ENCODE data around the gene EWSR1. TPM values are rescaled to one million over a fixed set of nuclear protein-coding genes. Genes with fewer than 3 reads are reported as not detected.

Gene EWSR1
- polyA plus RNA-seq, 1 donor from 2014 or later = 277 TPM

DNA sequence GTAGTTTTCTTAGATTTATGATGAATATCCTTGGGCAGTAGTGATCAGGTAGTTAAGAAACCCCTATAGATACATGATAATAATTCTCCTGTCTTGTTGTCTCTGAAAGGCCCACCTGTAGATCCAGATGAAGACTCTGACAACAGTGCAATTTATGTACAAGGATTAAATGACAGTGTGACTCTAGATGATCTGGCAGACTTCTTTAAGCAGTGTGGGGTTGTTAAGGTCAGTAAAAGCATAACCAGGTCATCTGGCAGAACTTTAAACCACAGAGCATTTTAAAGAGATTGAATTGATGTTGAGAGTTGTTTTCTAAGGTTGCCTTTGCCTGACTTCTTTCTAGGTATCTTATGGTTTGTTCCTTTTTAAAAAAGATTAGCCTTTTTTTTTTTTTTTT lies 24.3 kb downstream of the EWSR1 start:
- Histone ChIP-seq H3K36me3 (ENCODE audit: insufficient read depth, low read length) (peaks cover 30% of the 10 kb centered on the region), H3K4me3 (ENCODE audit: low read length) (no peak overlapping the region), H3K9me2 (ENCODE audit: insufficient read depth, low read length) (no peaks in the 10 kb centered on the region), H3K27me3 (ENCODE audit: insufficient read depth, low read depth, low read length) (no peaks in the 10 kb centered on the region), H3K79me2 (replicated peaks; ENCODE audit: insufficient read depth, low read length) (peaks cover 8% of the 10 kb centered on the region), H3K9me3 (ENCODE audit: low read length) (no peaks in the 10 kb centered on the region), H3K9ac (ENCODE audit: low read length) (no peak overlapping the region), H4K20me1 (ENCODE audit: insufficient read depth) (peaks cover 5% of the 10 kb centered on the region), H2AFZ (ENCODE audit: low read depth, low read length) (no peak overlapping the region), H3K27ac (ENCODE audit: low read length) (no peak overlapping the region), H3K4me2 (ENCODE audit: low read length) (no peak overlapping the region), H3F3A (ENCODE audit: insufficient read depth, low read length, poor library complexity, severe bottlenecking) (no peaks in the 10 kb centered on the region)
- TF ChIP-seq EP300 (conservative IDR thresholded peaks at IDR 0.05; ENCODE audit: poor library complexity, severe bottlenecking) (no peak), RAD21 (conservative IDR thresholded peaks at IDR 0.05) (no peak), SMC3 (conservative IDR thresholded peaks at IDR 0.05; ENCODE audit: poor library complexity) (no peak), TAF1 (IDR thresholded peaks at IDR 0.05; ENCODE audit: low read depth) (no peak), POLR2AphosphoS5 (IDR thresholded peaks at IDR 0.05) (no peak), EZH2 (IDR thresholded peaks at IDR 0.05; ENCODE audit: borderline replicate concordance, insufficient read depth, low read length, poor library complexity, severe bottlenecking) (no peak)
- TF ChIP-seq, protein P1, sequence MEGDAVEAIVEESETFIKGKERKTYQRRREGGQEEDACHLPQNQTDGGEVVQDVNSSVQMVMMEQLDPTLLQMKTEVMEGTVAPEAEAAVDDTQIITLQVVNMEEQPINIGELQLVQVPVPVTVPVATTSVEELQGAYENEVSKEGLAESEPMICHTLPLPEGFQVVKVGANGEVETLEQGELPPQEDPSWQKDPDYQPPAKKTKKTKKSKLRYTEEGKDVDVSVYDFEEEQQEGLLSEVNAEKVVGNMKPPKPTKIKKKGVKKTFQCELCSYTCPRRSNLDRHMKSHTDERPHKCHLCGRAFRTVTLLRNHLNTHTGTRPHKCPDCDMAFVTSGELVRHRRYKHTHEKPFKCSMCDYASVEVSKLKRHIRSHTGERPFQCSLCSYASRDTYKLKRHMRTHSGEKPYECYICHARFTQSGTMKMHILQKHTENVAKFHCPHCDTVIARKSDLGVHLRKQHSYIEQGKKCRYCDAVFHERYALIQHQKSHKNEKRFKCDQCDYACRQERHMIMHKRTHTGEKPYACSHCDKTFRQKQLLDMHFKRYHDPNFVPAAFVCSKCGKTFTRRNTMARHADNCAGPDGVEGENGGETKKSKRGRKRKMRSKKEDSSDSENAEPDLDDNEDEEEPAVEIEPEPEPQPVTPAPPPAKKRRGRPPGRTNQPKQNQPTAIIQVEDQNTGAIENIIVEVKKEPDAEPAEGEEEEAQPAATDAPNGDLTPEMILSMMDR (IDR thresholded peaks at IDR 0.05; ENCODE audit: poor library complexity, severe bottlenecking) = no peak

DNA sequence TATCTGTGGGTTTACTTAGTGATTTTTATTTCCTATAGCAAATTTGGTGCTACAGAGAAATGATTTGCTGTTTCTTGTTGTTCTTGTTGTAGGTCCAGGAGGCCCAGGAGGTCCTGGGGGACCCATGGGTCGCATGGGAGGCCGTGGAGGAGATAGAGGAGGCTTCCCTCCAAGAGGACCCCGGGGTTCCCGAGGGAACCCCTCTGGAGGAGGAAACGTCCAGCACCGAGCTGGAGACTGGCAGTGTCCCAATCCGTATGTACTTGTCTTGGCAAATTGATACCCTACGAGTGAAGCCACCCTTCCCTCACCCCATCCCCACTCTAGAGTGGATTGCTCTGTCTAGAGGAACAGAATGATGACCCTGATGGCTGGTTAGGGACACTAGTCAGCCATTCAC lies 30.6 kb downstream of the EWSR1 start:
- Histone ChIP-seq H3K9ac (ENCODE audit: low read length) (no peak overlapping the region), H3K36me3 (ENCODE audit: insufficient read depth, low read length) (peaks cover 20% of the 10 kb centered on the region), H3K9me3 (ENCODE audit: low read length) (no peaks in the 10 kb centered on the region), H3K27me3 (ENCODE audit: insufficient read depth, low read depth, low read length) (no peaks in the 10 kb centered on the region), H2AFZ (ENCODE audit: low read depth, low read length) (no peak overlapping the region), H3K27ac (ENCODE audit: low read length) (no peak overlapping the region), H3F3A (ENCODE audit: insufficient read depth, low read length, poor library complexity, severe bottlenecking) (no peaks in the 10 kb centered on the region), H3K4me3 (ENCODE audit: low read length) (no peak overlapping the region), H3K9me2 (ENCODE audit: insufficient read depth, low read length) (no peaks in the 10 kb centered on the region), H3K4me2 (ENCODE audit: low read length) (no peak overlapping the region), H4K20me1 (ENCODE audit: insufficient read depth) (no peaks in the 10 kb centered on the region), H3K79me2 (replicated peaks; ENCODE audit: insufficient read depth, low read length) (no peaks in the 10 kb centered on the region)
- TF ChIP-seq, protein P2, sequence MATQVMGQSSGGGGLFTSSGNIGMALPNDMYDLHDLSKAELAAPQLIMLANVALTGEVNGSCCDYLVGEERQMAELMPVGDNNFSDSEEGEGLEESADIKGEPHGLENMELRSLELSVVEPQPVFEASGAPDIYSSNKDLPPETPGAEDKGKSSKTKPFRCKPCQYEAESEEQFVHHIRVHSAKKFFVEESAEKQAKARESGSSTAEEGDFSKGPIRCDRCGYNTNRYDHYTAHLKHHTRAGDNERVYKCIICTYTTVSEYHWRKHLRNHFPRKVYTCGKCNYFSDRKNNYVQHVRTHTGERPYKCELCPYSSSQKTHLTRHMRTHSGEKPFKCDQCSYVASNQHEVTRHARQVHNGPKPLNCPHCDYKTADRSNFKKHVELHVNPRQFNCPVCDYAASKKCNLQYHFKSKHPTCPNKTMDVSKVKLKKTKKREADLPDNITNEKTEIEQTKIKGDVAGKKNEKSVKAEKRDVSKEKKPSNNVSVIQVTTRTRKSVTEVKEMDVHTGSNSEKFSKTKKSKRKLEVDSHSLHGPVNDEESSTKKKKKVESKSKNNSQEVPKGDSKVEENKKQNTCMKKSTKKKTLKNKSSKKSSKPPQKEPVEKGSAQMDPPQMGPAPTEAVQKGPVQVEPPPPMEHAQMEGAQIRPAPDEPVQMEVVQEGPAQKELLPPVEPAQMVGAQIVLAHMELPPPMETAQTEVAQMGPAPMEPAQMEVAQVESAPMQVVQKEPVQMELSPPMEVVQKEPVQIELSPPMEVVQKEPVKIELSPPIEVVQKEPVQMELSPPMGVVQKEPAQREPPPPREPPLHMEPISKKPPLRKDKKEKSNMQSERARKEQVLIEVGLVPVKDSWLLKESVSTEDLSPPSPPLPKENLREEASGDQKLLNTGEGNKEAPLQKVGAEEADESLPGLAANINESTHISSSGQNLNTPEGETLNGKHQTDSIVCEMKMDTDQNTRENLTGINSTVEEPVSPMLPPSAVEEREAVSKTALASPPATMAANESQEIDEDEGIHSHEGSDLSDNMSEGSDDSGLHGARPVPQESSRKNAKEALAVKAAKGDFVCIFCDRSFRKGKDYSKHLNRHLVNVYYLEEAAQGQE (IDR thresholded peaks at IDR 0.05; ENCODE audit: borderline replicate concordance) = no peak
- TF ChIP-seq MXI1 (conservative IDR thresholded peaks at IDR 0.05; ENCODE audit: poor library complexity, severe bottlenecking) = no peak
- TF ChIP-seq SMC3 (conservative IDR thresholded peaks at IDR 0.05; ENCODE audit: poor library complexity) = no peak
- TF ChIP-seq EP300 (conservative IDR thresholded peaks at IDR 0.05; ENCODE audit: poor library complexity, severe bottlenecking) = no peak
- no peak for TF ChIP-seq TAF1 (IDR thresholded peaks at IDR 0.05; ENCODE audit: low read depth)
- TF ChIP-seq, protein P1 (IDR thresholded peaks at IDR 0.05; ENCODE audit: poor library complexity, severe bottlenecking) = no peak
- TF ChIP-seq EZH2 (IDR thresholded peaks at IDR 0.05; ENCODE audit: borderline replicate concordance, insufficient read depth, low read length, poor library complexity, severe bottlenecking) = no peak
- no peak for TF ChIP-seq POLR2AphosphoS5 (IDR thresholded peaks at IDR 0.05)
- no peak for TF ChIP-seq RAD21 (conservative IDR thresholded peaks at IDR 0.05)

Data from neural cell (in vitro differentiated cells).